DOHH2 (cell line): ENCODE results near the gene PDE6B.

Experiments
- H3F3A ChIP-seq: fragments of 200-600 bp; sonication (generic), shearing (Covaris generic); 2 replicates; pipeline ENCODE4 v1.6.0; 2016; ENCODE audit warnings: antibody characterized with exemption, mild to moderate bottlenecking; ENCODE audit not compliant: control insufficient read depth, insufficient read depth
- H3K27ac ChIP-seq: fragments of 200-600 bp; sonication (generic); 2 replicates; pipeline ENCODE4 v1.5.1; 2014; ENCODE audit warnings: low read depth, mild to moderate bottlenecking, low read length, moderate library complexity
- H3K27me3 ChIP-seq: fragments of 200-600 bp; sonication (generic); 2 replicates; pipeline ENCODE4 v1.6.1; 2014; ENCODE audit warnings: mild to moderate bottlenecking, low read length, mixed read lengths; ENCODE audit not compliant: control insufficient read depth
- H3K36me3 ChIP-seq: fragments of 200-600 bp; sonication (generic); 2 replicates; pipeline ENCODE4 v1.6.1; 2014; ENCODE audit warnings: mild to moderate bottlenecking, low read length, moderate library complexity, mixed read lengths; ENCODE audit not compliant: control insufficient read depth
- H3K4me1 ChIP-seq: fragments of 200-600 bp; sonication (generic); 2 replicates; pipeline ENCODE4 v1.6.1; 2014; ENCODE audit warnings: mild to moderate bottlenecking, low read length, mixed read lengths; ENCODE audit not compliant: control insufficient read depth
- H3K4me2 ChIP-seq: fragments of 200-600 bp; sonication (generic); 2 replicates; pipeline ENCODE4 v1.6.0; 2014; ENCODE audit warnings: mild to moderate bottlenecking, low read length, moderate library complexity
- H3K4me3 ChIP-seq: fragments of 200-600 bp; sonication (generic); 2 replicates; pipeline ENCODE4 v1.5.1; 2014; ENCODE audit warnings: mild to moderate bottlenecking, low read length, mixed read lengths
- H3K79me2 ChIP-seq: fragments of 200-600 bp; sonication (generic); 2 replicates; pipeline ENCODE4 v1.6.1; 2014; ENCODE audit warnings: mild to moderate bottlenecking, low read length, mixed read lengths; ENCODE audit not compliant: control insufficient read depth
- H3K9me2 ChIP-seq: fragments of 200-600 bp; sonication (generic); replicated peaks from 2 replicates; pipeline ENCODE4 v1.6.1; 2014; ENCODE audit warnings: mild to moderate bottlenecking, low read length, mixed read lengths; ENCODE audit not compliant: control insufficient read depth
- H3K9me3 ChIP-seq: fragments of 200-600 bp; sonication (generic); 2 replicates; pipeline ENCODE4 v1.6.1; 2014; ENCODE audit warnings: antibody characterized with exemption, low read length, mixed read lengths; ENCODE audit not compliant: control insufficient read depth, insufficient read depth
- H4K20me1 ChIP-seq: fragments of 200-600 bp; sonication (generic); 2 replicates; pipeline ENCODE4 v1.6.0; 2014; ENCODE audit warnings: low read depth, mild to moderate bottlenecking, antibody characterized with exemption, low read length, moderate library complexity; ENCODE audit not compliant: control insufficient read depth, insufficient read depth
- EZH2phosphoT487 ChIP-seq: fragments of 200-600 bp; sonication (generic); IDR thresholded peaks from 2 replicates; pipeline ENCODE4 v1.6.1; 2017; ENCODE audit warnings: borderline replicate concordance, mild to moderate bottlenecking, antibody characterized with exemption, low read length, moderate library complexity, mixed read lengths
- TF ChIP-seq, protein P1 (sequence below): fragments of 200-600 bp; sonication (generic); IDR thresholded peaks from one replicate; pipeline ENCODE4 v1.5.1; 2014; ENCODE audit warnings: antibody characterized with exemption, mild to moderate bottlenecking, low read depth, low read length; ENCODE audit not compliant: poor library complexity, severe bottlenecking

Gene PDE6B

GRCh38 chr4:673349-674091, 48.1 kb downstream of the PDE6B start:
- Histone ChIP-seq H3K36me3 (peaks cover 44% of the 10 kb centered on the region), H3K27ac (peak overlapping the region; percentile 19), H4K20me1 (no peaks in the 10 kb centered on the region), H3F3A (peaks cover 10% of the 10 kb centered on the region), H3K9me3 (no peaks in the 10 kb centered on the region), H3K4me2 (peak overlapping the region; percentile 98), H3K79me2 (peaks cover 26% of the 10 kb centered on the region), H3K4me1 (peaks cover 44% of the 10 kb centered on the region), H3K4me3 (peak overlapping the region; percentile 89), H3K27me3 (no peaks in the 10 kb centered on the region), H3K9me2 (no peaks in the 10 kb centered on the region)
- TF ChIP-seq, protein P1, sequence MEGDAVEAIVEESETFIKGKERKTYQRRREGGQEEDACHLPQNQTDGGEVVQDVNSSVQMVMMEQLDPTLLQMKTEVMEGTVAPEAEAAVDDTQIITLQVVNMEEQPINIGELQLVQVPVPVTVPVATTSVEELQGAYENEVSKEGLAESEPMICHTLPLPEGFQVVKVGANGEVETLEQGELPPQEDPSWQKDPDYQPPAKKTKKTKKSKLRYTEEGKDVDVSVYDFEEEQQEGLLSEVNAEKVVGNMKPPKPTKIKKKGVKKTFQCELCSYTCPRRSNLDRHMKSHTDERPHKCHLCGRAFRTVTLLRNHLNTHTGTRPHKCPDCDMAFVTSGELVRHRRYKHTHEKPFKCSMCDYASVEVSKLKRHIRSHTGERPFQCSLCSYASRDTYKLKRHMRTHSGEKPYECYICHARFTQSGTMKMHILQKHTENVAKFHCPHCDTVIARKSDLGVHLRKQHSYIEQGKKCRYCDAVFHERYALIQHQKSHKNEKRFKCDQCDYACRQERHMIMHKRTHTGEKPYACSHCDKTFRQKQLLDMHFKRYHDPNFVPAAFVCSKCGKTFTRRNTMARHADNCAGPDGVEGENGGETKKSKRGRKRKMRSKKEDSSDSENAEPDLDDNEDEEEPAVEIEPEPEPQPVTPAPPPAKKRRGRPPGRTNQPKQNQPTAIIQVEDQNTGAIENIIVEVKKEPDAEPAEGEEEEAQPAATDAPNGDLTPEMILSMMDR, result no peak
- TF ChIP-seq EZH2phosphoT487, result no peak

- H3K79me2 ChIP-seq, result peaks cover 26% of the 10 kb centered on the region
- H3K36me3 ChIP-seq, result peaks cover 44% of the 10 kb centered on the region
- no peaks in the 10 kb centered on the region for H3K27me3 ChIP-seq
- no peaks in the 10 kb centered on the region for H4K20me1 ChIP-seq
- peaks cover 47% of the 10 kb centered on the region for H3K4me1 ChIP-seq
- peak within 1 kb of the TSS; percentile 89 for H3K4me3 ChIP-seq
- peak within 1 kb of the TSS; percentile 92 for H3K27ac ChIP-seq
- no peak for TF ChIP-seq EZH2phosphoT487
- TF ChIP-seq, protein P1, result peak; percentile 90
- H3K9me3 ChIP-seq, result no peaks in the 10 kb centered on the region
- H3K9me2 ChIP-seq, result no peaks in the 10 kb centered on the region
- peak within 1 kb of the TSS; percentile 98 for H3K4me2 ChIP-seq
- H3F3A ChIP-seq, result peaks cover 10% of the 10 kb centered on the region
Observed at GRCh38 chr4:674172-675035, 49.0 kb downstream of the PDE6B start, which contains the start of the genes ATP5ME and MYL5. ATP5ME (minus strand) TSS chr4:674276; CDS start chr4:674247, 29 bp downstream. MYL5 (plus strand) TSS chr4:674542; CDS start chr4:678027, 3,485 bp downstream.

- no peaks in the 10 kb centered on the region for H3K9me2 ChIP-seq
- H3F3A ChIP-seq, result peaks cover 10% of the 10 kb centered on the region
- H3K4me1 ChIP-seq, result peaks cover 53% of the 10 kb centered on the region
- TF ChIP-seq, protein P1, result no peak
- no peak for TF ChIP-seq EZH2phosphoT487
- H3K36me3 ChIP-seq, result peaks cover 44% of the 10 kb centered on the region
- H3K27ac ChIP-seq, result peak overlapping the region; percentile 92
- H3K27me3 ChIP-seq, result no peaks in the 10 kb centered on the region
- no peaks in the 10 kb centered on the region for H4K20me1 ChIP-seq
- peak overlapping the region; percentile 89 for H3K4me3 ChIP-seq
- H3K79me2 ChIP-seq, result peaks cover 26% of the 10 kb centered on the region
- H3K9me3 ChIP-seq, result no peaks in the 10 kb centered on the region
- peak overlapping the region; percentile 95 for H3K4me2 ChIP-seq
Observed at GRCh38 chr4:675036-675882, 49.9 kb downstream of the PDE6B start.
